SU-DHL-6 (cell line): Measurements from ENCODE around the gene C11orf97.

ENCODE experiments used
- H2AFZ ChIP-seq: fragments of 200-600 bp; sonication (generic); 2 replicates; pipeline ENCODE4 v1.6.1; 2014; ENCODE audit warnings: low read depth, mild to moderate bottlenecking, moderate library complexity, mixed read lengths, antibody characterized with exemption, low read length; ENCODE audit not compliant: severe bottlenecking
- H3F3A ChIP-seq: fragments of 200-600 bp; shearing (Covaris generic); 2 replicates; pipeline ENCODE4 v1.6.0; 2016; ENCODE audit warnings: antibody characterized with exemption, mild to moderate bottlenecking; ENCODE audit not compliant: insufficient read depth
- H3K27ac ChIP-seq: fragments of 200-600 bp; sonication (generic); 2 replicates; pipeline ENCODE4 v1.5.1; 2016; ENCODE audit warnings: low read depth, mild to moderate bottlenecking, low read length, moderate library complexity, mixed read lengths
- H3K27me3 ChIP-seq: fragments of 200-600 bp; sonication (generic), shearing (Covaris generic); 2 replicates; pipeline ENCODE4 v1.6.0; 2014; ENCODE audit warnings: mild to moderate bottlenecking, low read length
- H3K36me3 ChIP-seq: fragments of 200-600 bp; sonication (generic); 2 replicates; pipeline ENCODE4 v1.6.1; 2014; ENCODE audit warnings: mild to moderate bottlenecking, low read length, mixed read lengths
- H3K4me2 ChIP-seq: fragments of 300-600, 200-600 bp; shearing (Covaris generic), sonication (generic); 2 replicates; pipeline ENCODE4 v1.6.0; 2014; ENCODE audit warnings: low read length, low read depth, mild to moderate bottlenecking; ENCODE audit not compliant: poor library complexity, severe bottlenecking
- H3K4me3 ChIP-seq: fragments of 200-600 bp; sonication (generic); 2 replicates; pipeline ENCODE4 v1.5.1; 2014; ENCODE audit warnings: antibody characterized with exemption, low read length, mild to moderate bottlenecking, mixed read lengths; ENCODE audit not compliant: insufficient read depth, poor library complexity, severe bottlenecking
- H3K79me2 ChIP-seq: fragments of 200-600 bp; sonication (generic); 2 replicates; pipeline ENCODE4 v1.6.1; 2014; ENCODE audit warnings: mild to moderate bottlenecking, low read length, moderate library complexity; ENCODE audit not compliant: insufficient read depth
- H3K9ac ChIP-seq: fragments of 200-600 bp; sonication (generic); 2 replicates; pipeline ENCODE4 v1.7.0; 2014; ENCODE audit warnings: mild to moderate bottlenecking, low read length
- H3K9me2 ChIP-seq: fragments of 200-600 bp; sonication (generic); replicated peaks from 2 replicates; pipeline ENCODE4 v1.6.1; 2014; ENCODE audit warnings: low read length; ENCODE audit not compliant: insufficient read depth
- H3K9me3 ChIP-seq: fragments of 200-600 bp; sonication (generic); 2 replicates; pipeline ENCODE4 v1.6.1; 2014; ENCODE audit warnings: low read length, mixed read lengths; ENCODE audit not compliant: insufficient read depth
- H4K20me1 ChIP-seq: fragments of 200-600 bp; sonication (generic); 2 replicates; pipeline ENCODE4 v1.6.1; 2014; ENCODE audit warnings: low read depth, mild to moderate bottlenecking, antibody characterized with exemption, low read length, moderate library complexity, mixed read lengths
- CTCF ChIP-seq: fragments of 200-600 bp; sonication (generic); IDR thresholded peaks from one replicate; pipeline ENCODE4 v1.5.1; 2017; ENCODE audit warnings: antibody characterized with exemption, mild to moderate bottlenecking, low read length, moderate library complexity; ENCODE audit not compliant: insufficient read depth, poor library complexity, severe bottlenecking
- EZH2phosphoT487 ChIP-seq: fragments of 200-600 bp; sonication (generic), shearing (Covaris generic); conservative IDR thresholded peaks from 2 replicates; pipeline ENCODE4 v1.6.1; 2018; ENCODE audit warnings: mild to moderate bottlenecking, antibody characterized with exemption, low read length, moderate library complexity, mixed read lengths

Gene C11orf97

GRCh38 chr11:94528551-94528950 lies 16.3 kb downstream of the C11orf97 start:
- no peak overlapping the region for H3K4me2 ChIP-seq
- H3K79me2 ChIP-seq, result no peaks in the 10 kb centered on the region
- no peak overlapping the region for H3K4me3 ChIP-seq
- H2AFZ ChIP-seq, result no peak overlapping the region
- no peaks in the 10 kb centered on the region for H3F3A ChIP-seq
- no peaks in the 10 kb centered on the region for H3K9me2 ChIP-seq
- no peak overlapping the region for H3K9ac ChIP-seq
- no peak overlapping the region for H3K27ac ChIP-seq
- H3K27me3 ChIP-seq, result no peaks in the 10 kb centered on the region; the same call in 1 of the 2 replicates
- H4K20me1 ChIP-seq, result no peaks in the 10 kb centered on the region
- TF ChIP-seq EZH2phosphoT487 (no peak), CTCF (no peak)
- no peaks in the 10 kb centered on the region for H3K36me3 ChIP-seq
- H3K9me3 ChIP-seq, result no peaks in the 10 kb centered on the region

- Histone ChIP-seq H3K27me3 (no peaks in the 10 kb centered on the region; the same call in 1 of the 2 replicates), H3K9me2 (no peaks in the 10 kb centered on the region), H3K4me3 (no peak overlapping the region), H3K9ac (no peak overlapping the region), H2AFZ (no peak overlapping the region), H3K79me2 (no peaks in the 10 kb centered on the region), H3K27ac (no peak overlapping the region), H3K36me3 (no peaks in the 10 kb centered on the region), H3K4me2 (no peak overlapping the region), H3F3A (no peaks in the 10 kb centered on the region), H4K20me1 (no peaks in the 10 kb centered on the region), H3K9me3 (no peaks in the 10 kb centered on the region)
- TF ChIP-seq EZH2phosphoT487 (no peak), CTCF (no peak)
These were observed 19.9 kb downstream of the C11orf97 start for GRCh38 chr11:94532211-94532610.

GRCh38 chr11:94533206-94533605 lies 20.9 kb downstream of the C11orf97 start:
- H2AFZ ChIP-seq, result no peak overlapping the region
- no peak overlapping the region for H3K4me2 ChIP-seq

More at GRCh38 chr11:94533206-94533605, 20.9 kb downstream of the C11orf97 start:
- no peaks in the 10 kb centered on the region for H3K79me2 ChIP-seq
- H3K4me3 ChIP-seq, result no peak overlapping the region
- no peak for TF ChIP-seq EZH2phosphoT487
- no peak for TF ChIP-seq CTCF
- no peaks in the 10 kb centered on the region for H3K36me3 ChIP-seq
- H3K9me2 ChIP-seq, result no peaks in the 10 kb centered on the region
- no peaks in the 10 kb centered on the region; the same call in 1 of the 2 replicates for H3K27me3 ChIP-seq
- no peak overlapping the region for H3K9ac ChIP-seq
- H3K27ac ChIP-seq, result no peak overlapping the region
- no peaks in the 10 kb centered on the region for H3F3A ChIP-seq
- H4K20me1 ChIP-seq, result no peaks in the 10 kb centered on the region
- no peaks in the 10 kb centered on the region for H3K9me3 ChIP-seq
